Smooth muscle cell (in vitro differentiated cells): ENCODE data around the gene CACNB4. TPM values are rescaled to one million over a fixed set of nuclear protein-coding genes. Genes with fewer than 3 reads are reported as not detected.

Source experiments
- DNase-seq: peaks from one replicate; lab custom pipeline; 2025; ENCODE audit not compliant: unreplicated experiment; lab: John Stamatoyannopoulos, UW
- H2AFZ ChIP-seq: fragments of 200-600 bp; sonication (generic); 2 replicates; pipeline ENCODE4 v1.6.0; 2016; ENCODE audit warnings: antibody characterized with exemption, low read depth, mild to moderate bottlenecking
- H3F3A ChIP-seq: fragments of 200-600 bp; sonication (generic); 2 replicates; pipeline ENCODE4 v1.6.0; 2017; ENCODE audit warnings: antibody characterized with exemption, low read depth
- H3K27ac ChIP-seq: fragments of 200-600 bp; sonication (generic); 2 replicates; pipeline ENCODE4 v1.5.1; 2016; ENCODE audit warnings: low read depth, mild to moderate bottlenecking
- H3K27me3 ChIP-seq: fragments of 200-600 bp; sonication (generic); 2 replicates; pipeline ENCODE4 v1.6.1; 2016; ENCODE audit warnings: low read depth, mild to moderate bottlenecking
- H3K36me3 ChIP-seq: fragments of 200-600 bp; sonication (generic); 2 replicates; pipeline ENCODE4 v1.5.1; 2016; ENCODE audit warnings: low read depth
- H3K4me1 ChIP-seq: fragments of 200-600 bp; sonication (generic); 2 replicates; pipeline ENCODE4 v1.5.1; 2016; ENCODE audit warnings: low read depth
- H3K4me2 ChIP-seq: fragments of 200-600 bp; sonication (generic); 2 replicates; pipeline ENCODE4 v1.6.0; 2016; ENCODE audit warnings: mild to moderate bottlenecking
- H3K4me3 ChIP-seq: fragments of 200-600 bp; sonication (generic); 2 replicates; pipeline ENCODE4 v1.5.1; 2016; ENCODE audit warnings: mild to moderate bottlenecking
- H3K79me2 ChIP-seq: fragments of 200-600 bp; sonication (generic); 2 replicates; pipeline ENCODE4 v1.6.0; 2016; ENCODE audit warnings: low read depth, mild to moderate bottlenecking
- H3K9ac ChIP-seq: fragments of 200-600 bp; sonication (generic); 2 replicates; pipeline ENCODE4 v1.6.0; 2016; ENCODE audit warnings: low read depth
- H3K9me3 ChIP-seq: fragments of 200-600 bp; sonication (generic); replicated peaks from 2 replicates; pipeline ENCODE4 v1.5.1; 2016; ENCODE audit warnings: low read depth
- H4K20me1 ChIP-seq: fragments of 200-600 bp; sonication (generic); 2 replicates; pipeline ENCODE4 v1.6.0; 2016; ENCODE audit warnings: low read depth
- WGBS: methylation state at CpG from one replicate; pipeline ENCODE4 v1.1.7; 2016; ENCODE audit warnings: low lambda C conversion rate; 5-methylcytosine and 5-hydroxymethylcytosine counted together
- polyA plus RNA-seq: library from polyadenylated mRNA; unstranded; fragments of >200 nt; fragmentation: Nextera tagmentation; extraction: Ambion mirVana; gene quantifications from 2 replicates; pipeline ENCODE4 v1.2.1, GENCODE V29; 2016
- total RNA-seq: library from RNA; depleted of rRNA; stranded (reverse); fragments of >200 nt; gene quantifications from 2 replicates; pipeline ENCODE4 v1.2.3, GENCODE V29; 2014
- TF ChIP-seq, protein P1 (sequence below): fragments of 200-600 bp; sonication (generic); IDR thresholded peaks from 2 replicates; pipeline ENCODE4 v1.5.1; 2017; ENCODE audit warnings: borderline replicate concordance, mild to moderate bottlenecking, antibody characterized with exemption; ENCODE audit not compliant: insufficient read depth, poor library complexity, severe bottlenecking

Gene CACNB4
- total and polyA plus RNA-seq, 2 experiments from 2014 or later: 0.06 to 1.4 TPM

DNA sequence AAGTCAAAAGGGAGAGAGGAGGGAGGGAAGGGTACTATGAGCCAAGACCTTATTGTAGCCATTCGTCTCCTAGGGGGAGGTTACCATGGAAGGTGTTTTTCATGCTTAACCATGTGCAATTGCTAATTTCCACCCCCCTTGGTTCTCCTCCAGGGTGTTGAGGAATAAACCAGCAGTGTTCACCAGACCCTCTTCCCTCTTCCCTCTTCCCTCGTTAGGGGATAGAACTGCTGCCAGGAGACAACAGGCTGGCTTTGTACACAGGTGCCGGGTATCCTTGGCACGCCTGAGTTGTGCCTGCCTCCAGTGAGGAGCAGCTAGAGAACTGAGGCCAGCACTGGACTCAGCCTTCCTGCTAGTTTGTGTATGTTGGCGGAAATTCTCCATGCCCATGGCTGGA is 229.6 kb downstream of the CACNB4 start:
- Histone ChIP-seq H3K27me3 (peaks cover 15% of the 10 kb centered on the region), H3K36me3 (no peaks in the 10 kb centered on the region), H3K4me1 (no peaks in the 10 kb centered on the region), H4K20me1 (no peaks in the 10 kb centered on the region), H3F3A (no peaks in the 10 kb centered on the region), H3K9me3 (no peaks in the 10 kb centered on the region), H3K27ac (no peak overlapping the region), H3K79me2 (no peaks in the 10 kb centered on the region), H3K4me3 (no peak overlapping the region), H3K4me2 (no peak overlapping the region), H2AFZ (no peak overlapping the region), H3K9ac (no peak overlapping the region)
- DNase-seq: no peak
- 94% methylated on average over 5 of the region's 5 CpGs for WGBS
- TF ChIP-seq, protein P1, sequence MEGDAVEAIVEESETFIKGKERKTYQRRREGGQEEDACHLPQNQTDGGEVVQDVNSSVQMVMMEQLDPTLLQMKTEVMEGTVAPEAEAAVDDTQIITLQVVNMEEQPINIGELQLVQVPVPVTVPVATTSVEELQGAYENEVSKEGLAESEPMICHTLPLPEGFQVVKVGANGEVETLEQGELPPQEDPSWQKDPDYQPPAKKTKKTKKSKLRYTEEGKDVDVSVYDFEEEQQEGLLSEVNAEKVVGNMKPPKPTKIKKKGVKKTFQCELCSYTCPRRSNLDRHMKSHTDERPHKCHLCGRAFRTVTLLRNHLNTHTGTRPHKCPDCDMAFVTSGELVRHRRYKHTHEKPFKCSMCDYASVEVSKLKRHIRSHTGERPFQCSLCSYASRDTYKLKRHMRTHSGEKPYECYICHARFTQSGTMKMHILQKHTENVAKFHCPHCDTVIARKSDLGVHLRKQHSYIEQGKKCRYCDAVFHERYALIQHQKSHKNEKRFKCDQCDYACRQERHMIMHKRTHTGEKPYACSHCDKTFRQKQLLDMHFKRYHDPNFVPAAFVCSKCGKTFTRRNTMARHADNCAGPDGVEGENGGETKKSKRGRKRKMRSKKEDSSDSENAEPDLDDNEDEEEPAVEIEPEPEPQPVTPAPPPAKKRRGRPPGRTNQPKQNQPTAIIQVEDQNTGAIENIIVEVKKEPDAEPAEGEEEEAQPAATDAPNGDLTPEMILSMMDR: no peak

DNA sequence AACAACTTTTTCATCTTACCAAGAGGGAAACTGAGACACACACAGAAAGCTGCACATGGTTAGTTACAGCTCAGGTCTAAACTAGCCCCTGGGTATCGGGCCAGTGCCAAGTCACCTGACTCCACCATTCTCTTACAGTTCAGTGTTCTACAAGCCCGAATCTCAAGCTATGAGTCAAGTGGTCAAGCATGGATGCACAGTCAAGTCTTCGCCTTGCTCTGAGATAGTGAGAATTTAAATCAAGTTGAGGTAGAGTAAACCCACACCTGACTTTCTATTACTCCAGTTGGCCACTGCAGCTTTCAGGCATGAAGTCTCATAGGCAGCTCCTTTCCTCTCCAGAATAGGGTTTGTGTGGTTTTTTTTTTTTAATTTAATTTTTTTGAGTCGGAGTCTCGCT is 236.1 kb downstream of the CACNB4 start:
- Histone ChIP-seq H3K36me3 (no peaks in the 10 kb centered on the region), H3K4me1 (peaks cover 5% of the 10 kb centered on the region), H3K9ac (no peak overlapping the region), H4K20me1 (no peaks in the 10 kb centered on the region), H2AFZ (no peak overlapping the region), H3K4me3 (no peak overlapping the region), H3K27me3 (peaks cover 3% of the 10 kb centered on the region), H3K9me3 (no peaks in the 10 kb centered on the region), H3K79me2 (no peaks in the 10 kb centered on the region), H3K27ac (no peak overlapping the region), H3K4me2 (no peak overlapping the region), H3F3A (no peaks in the 10 kb centered on the region)
- DNase-seq: no peak
- TF ChIP-seq, protein P1: no peak
- WGBS: 97% methylated on average over 5 of the region's 5 CpGs

DNA sequence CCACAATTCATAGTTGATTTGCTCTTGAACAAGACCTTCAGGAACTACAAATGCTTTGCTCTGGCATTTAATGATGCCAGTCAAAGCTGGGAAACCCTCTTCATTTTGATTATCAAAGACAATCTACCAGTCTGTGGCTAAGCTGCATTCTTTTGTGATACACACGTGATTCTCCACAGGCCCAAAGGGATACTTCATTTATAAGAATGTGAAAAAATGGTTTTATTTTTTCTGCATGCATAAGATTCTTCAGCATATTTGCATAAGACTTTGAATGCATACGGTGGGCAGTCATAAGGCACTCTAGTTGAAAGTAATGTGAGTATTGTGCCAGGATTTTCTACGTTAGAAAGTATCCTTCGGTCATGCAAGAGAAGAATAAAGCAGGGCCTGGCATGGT is 237.7 kb downstream of the CACNB4 start:
- Histone ChIP-seq H3K9ac (no peak overlapping the region), H4K20me1 (no peaks in the 10 kb centered on the region), H3K4me2 (peak overlapping the region; percentile 72), H3F3A (no peaks in the 10 kb centered on the region), H3K27ac (peak overlapping the region; percentile 69), H3K4me3 (no peak overlapping the region), H3K79me2 (no peaks in the 10 kb centered on the region), H3K4me1 (peaks cover 5% of the 10 kb centered on the region), H2AFZ (no peak overlapping the region), H3K36me3 (no peaks in the 10 kb centered on the region), H3K27me3 (peaks cover 3% of the 10 kb centered on the region), H3K9me3 (no peaks in the 10 kb centered on the region)
- TF ChIP-seq, protein P1: no peak
- DNase-seq: no peak
- WGBS: 51% methylated on average over 4 of the region's 4 CpGs

DNA sequence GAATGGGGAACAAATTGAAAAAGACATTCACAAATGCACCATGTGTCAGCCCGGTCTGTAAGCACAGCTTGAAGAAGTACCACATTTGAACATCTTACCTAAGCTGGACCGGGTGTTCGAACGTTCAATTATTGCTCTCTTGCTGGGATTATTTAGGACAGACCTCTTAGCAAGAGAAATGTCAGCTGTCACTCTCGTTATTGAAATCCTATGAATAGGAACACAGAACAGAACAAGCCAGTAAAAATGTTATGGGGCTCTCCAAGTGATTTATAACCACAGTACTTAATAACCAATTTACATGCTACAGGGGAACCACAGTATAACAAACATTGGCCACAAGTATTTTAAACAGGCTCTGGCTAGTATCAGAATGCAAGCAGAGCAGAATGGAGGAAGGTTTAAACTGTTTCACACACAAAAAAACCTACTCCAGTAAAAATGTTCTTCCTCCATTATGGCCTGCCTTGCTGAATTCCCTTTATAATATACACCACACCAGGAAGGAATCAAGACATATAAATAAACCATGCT is 238.2 kb downstream of the CACNB4 start:
- no peaks in the 10 kb centered on the region for H3F3A ChIP-seq
- H3K36me3 ChIP-seq: no peaks in the 10 kb centered on the region
- peak overlapping the region; percentile 69 for H3K27ac ChIP-seq
- no peaks in the 10 kb centered on the region for H3K9me3 ChIP-seq
- no peak overlapping the region for H2AFZ ChIP-seq
- no peak for DNase-seq
- H3K9ac ChIP-seq: no peak overlapping the region
- H3K4me3 ChIP-seq: no peak overlapping the region
- WGBS: 41% methylated on average over 5 of the region's 5 CpGs
- H3K79me2 ChIP-seq: no peaks in the 10 kb centered on the region
- peaks cover 3% of the 10 kb centered on the region for H3K27me3 ChIP-seq
- peaks cover 5% of the 10 kb centered on the region for H3K4me1 ChIP-seq
- peak overlapping the region; percentile 72 for H3K4me2 ChIP-seq
- TF ChIP-seq, protein P1: no peak
- H4K20me1 ChIP-seq: no peaks in the 10 kb centered on the region
